GM06990 (cell line): ENCODE measurements around the gene MTMR3.
A peak's percentile ranks its signal among the peaks of the same experiment; 100 is the strongest.

Experiments used
- DNase-seq: peaks from one replicate; pipeline ENCODE4 v3.0.0-alpha.2; 2011; ENCODE audit not compliant: insufficient read length; ENCODE audit errors: extremely low read depth
- H3K27me3 ChIP-seq: replicated peaks from 2 replicates; pipeline ENCODE4 v1.6.0; 2011; ENCODE audit warnings: low read length; ENCODE audit not compliant: control insufficient read depth, insufficient read depth
- H3K36me3 ChIP-seq: 2 replicates; pipeline ENCODE4 v1.5.1; 2011; ENCODE audit warnings: low read length; ENCODE audit not compliant: control insufficient read depth, insufficient read depth
- H3K4me3 ChIP-seq: replicated peaks from 2 replicates; pipeline ENCODE4 v1.5.1; 2011; ENCODE audit warnings: low read depth, mild to moderate bottlenecking, control low read depth, low read length
- CTCF ChIP-seq: IDR thresholded peaks from 2 replicates; pipeline ENCODE4 v1.5.1; 2011; ENCODE audit warnings: low read length, control low read depth, mild to moderate bottlenecking, inconsistent platforms; ENCODE audit not compliant: insufficient read depth, poor library complexity, severe bottlenecking

MTMR3 gene

GRCh38 chr22:29838599-29838956 lies 44.4 kb upstream of the MTMR3 start:
- no peak for TF ChIP-seq CTCF
- H3K36me3 ChIP-seq, result peaks cover 3% of the 10 kb centered on the region
- DNase-seq, result no peak

GRCh38 chr22:29839039-29839438 lies 43.9 kb upstream of the MTMR3 start:
- TF ChIP-seq CTCF, result no peak
- H3K36me3 ChIP-seq, result peaks cover 3% of the 10 kb centered on the region
- no peaks in the 10 kb centered on the region for H3K27me3 ChIP-seq
- no peak overlapping the region for H3K4me3 ChIP-seq
- no peak for DNase-seq

More at GRCh38 chr22:29838599-29838956, 44.4 kb upstream of the MTMR3 start:
- Histone ChIP-seq H3K27me3 (no peaks in the 10 kb centered on the region), H3K4me3 (peak overlapping the region; percentile 97)

GRCh38 chr22:29840498-29840897 lies 42.5 kb upstream of the MTMR3 start:
- no peaks in the 10 kb centered on the region for H3K27me3 ChIP-seq
- H3K4me3 ChIP-seq, result no peak overlapping the region
- no peak for TF ChIP-seq CTCF
- DNase-seq, result no peak
- no peaks in the 10 kb centered on the region for H3K36me3 ChIP-seq

- no peak for DNase-seq
- TF ChIP-seq CTCF, result no peak
- no peaks in the 10 kb centered on the region for H3K27me3 ChIP-seq
- no peaks in the 10 kb centered on the region for H3K36me3 ChIP-seq
- H3K4me3 ChIP-seq, result no peak overlapping the region
Measured at GRCh38 chr22:29842172-29842571, 40.8 kb upstream of the MTMR3 start.

- H3K4me3 ChIP-seq, result no peak overlapping the region
- H3K36me3 ChIP-seq, result no peaks in the 10 kb centered on the region
- no peaks in the 10 kb centered on the region for H3K27me3 ChIP-seq
- DNase-seq, result no peak
- TF ChIP-seq CTCF, result no peak
Measured at GRCh38 chr22:29842740-29843139, 40.2 kb upstream of the MTMR3 start.

- no peak overlapping the region for H3K4me3 ChIP-seq
- TF ChIP-seq CTCF, result no peak
- H3K36me3 ChIP-seq, result no peaks in the 10 kb centered on the region
- DNase-seq, result no peak
- no peaks in the 10 kb centered on the region for H3K27me3 ChIP-seq
Measured at GRCh38 chr22:29846290-29846689, 36.7 kb upstream of the MTMR3 start.
